GM10847 (cell line): ENCODE results near the gene SPIRE2.

Source experiments
- POLR2A ChIP-seq: IDR thresholded peaks from 2 replicates; pipeline ENCODE4 v1.6.1; 2011; ENCODE audit not compliant: insufficient read length; ENCODE audit errors: extremely low read depth

Gene SPIRE2

DNA sequence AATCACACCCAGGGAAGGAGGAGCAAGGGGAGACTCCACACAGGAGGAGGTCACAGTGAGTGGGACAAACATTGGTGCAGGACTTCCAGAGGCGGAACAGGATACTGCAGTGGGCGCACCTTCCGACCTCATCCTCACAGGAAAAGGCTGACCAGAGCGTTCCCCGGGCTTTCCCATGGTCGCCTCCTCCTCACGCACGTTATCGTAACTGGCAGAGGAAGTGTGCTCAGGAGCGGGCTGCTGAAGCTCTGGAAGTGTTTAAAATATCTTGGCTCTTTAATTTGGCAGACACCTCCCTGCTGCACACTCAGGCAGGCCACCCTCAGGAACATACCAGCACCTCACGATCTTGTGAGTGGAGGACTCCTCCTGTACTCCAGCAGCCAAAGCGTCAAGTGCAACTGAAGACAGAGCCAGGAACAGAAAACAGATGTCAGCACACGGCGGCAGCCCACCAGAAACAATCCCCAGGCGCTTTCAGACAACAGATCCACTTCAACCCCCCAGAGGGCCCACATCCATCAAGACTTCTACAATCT lies 29.4 kb upstream of the SPIRE2 start:
- no peak for TF ChIP-seq POLR2A

- TF ChIP-seq POLR2A: no peak
These were observed 26.5 kb upstream of the SPIRE2 start for GRCh38 chr16:89801800-89802199.

- TF ChIP-seq POLR2A: no peak
These were observed 23.0 kb upstream of the SPIRE2 start for GRCh38 chr16:89805136-89805905.

GRCh38 chr16:89808475-89808874 lies 19.8 kb upstream of the SPIRE2 start:
- TF ChIP-seq POLR2A: no peak

DNA sequence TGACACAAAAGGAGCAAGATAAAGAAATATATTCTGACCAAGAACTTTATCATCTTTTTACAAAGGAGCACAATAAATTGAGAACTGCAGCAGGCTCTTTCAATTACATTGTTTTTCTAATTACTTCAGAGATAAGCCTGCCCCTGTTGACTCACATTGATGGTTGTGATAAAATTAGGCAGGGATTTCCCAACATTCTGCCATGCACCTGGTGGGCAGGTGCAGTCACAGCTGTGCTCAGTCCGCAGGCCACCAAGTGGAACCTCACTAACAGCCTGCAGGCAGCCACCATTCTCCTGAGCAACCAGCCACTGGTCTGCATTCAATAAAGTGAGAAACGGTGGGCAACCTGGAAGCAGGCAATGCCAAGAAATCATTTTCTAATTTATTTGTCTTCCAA lies 17.0 kb upstream of the SPIRE2 start:
- TF ChIP-seq POLR2A: no peak

GRCh38 chr16:89815639-89816348 lies 12.5 kb upstream of the SPIRE2 start:
- no peak for TF ChIP-seq POLR2A

DNA sequence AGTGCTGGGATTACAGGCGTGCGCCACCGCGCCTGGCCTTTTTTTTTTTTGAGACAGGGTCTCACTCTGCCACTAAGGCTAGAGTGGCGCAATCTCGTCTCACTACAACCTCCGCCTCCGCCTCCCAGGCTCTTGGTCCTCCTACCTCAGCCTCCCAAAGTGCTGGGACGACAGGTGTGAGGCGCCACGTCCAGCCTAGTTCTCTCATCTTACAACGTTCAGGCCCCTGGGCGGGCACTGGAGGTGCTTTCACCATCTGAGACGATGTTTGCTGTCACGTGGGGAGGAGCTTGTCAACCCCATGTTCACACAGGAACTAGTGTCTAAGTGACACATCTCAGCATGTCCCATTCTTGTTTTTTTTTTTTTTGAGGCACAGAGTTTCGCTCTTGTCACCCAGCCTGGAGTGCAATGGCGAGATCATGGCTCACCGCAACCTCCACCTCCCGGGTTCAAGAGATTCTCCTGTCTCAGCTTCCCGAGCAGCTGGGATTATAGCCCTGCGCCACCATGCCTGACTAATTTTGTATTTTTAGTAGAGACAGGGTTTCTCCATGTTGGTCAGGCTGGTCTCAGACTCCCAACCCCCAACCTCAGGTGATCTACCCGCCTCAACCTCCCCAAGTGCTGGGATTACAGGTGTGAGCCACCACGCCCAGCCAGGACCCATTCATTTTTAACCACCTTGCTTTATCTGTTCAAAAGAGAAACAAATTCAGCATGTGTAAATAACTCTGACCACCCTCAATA lies 6.7 kb upstream of the SPIRE2 start:
- TF ChIP-seq POLR2A: no peak

- TF ChIP-seq POLR2A: no peak
These were observed 5.8 kb upstream of the SPIRE2 start for GRCh38 chr16:89822188-89823086.

- no peak for TF ChIP-seq POLR2A
These were observed 5.0 kb upstream of the SPIRE2 start for GRCh38 chr16:89823087-89823823.

GRCh38 chr16:89826531-89827382 lies 1.5 kb upstream of the SPIRE2 start:
- TF ChIP-seq POLR2A: no peak

- TF ChIP-seq POLR2A: no peak
These were observed 684 bp upstream of the SPIRE2 start for GRCh38 chr16:89827383-89828198.
